ENCODE data around the gene ADCY7.

Gene ADCY7

DNA sequence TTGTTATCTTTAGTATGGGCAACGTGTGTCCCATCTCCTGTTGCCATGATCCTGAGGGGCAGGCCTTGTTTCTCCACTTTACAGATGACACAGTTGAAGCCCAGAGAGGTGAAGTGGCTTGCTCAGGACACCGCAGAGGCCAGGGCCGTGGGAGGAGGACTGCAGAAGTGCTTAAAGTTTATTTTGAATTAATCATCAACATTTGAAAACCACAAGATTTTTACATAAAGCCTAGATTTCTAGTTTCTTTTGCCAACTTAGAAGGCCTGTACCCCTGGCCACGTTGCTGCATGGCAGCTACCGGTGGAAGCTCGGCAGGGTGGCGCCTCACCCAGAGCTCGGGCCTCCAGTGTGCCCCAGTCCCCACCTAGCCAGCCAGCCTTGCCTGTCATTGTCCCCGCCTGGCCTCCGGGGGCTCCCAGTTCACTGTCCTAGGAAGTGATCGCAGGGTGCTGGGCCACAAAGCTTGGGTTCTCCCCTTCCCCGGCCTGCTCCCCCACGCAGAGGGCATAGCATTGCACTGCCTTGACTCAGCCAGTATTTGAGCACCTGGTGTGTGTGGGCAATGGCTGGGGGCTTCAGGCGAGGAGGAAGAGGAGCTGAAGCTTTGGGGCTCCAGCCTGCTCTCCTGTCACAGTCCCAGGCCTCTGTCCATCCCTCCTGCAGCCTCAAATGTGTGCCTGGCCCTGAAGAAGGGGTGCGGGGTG is 14.8 kb upstream of the ADCY7 start:
- DNase-seq: peak; percentile 73 to 79 (median 76)

- no peak for DNase-seq
Observed at GRCh38 chr16:50252082-50252611, 14.2 kb upstream of the ADCY7 start.

DNA sequence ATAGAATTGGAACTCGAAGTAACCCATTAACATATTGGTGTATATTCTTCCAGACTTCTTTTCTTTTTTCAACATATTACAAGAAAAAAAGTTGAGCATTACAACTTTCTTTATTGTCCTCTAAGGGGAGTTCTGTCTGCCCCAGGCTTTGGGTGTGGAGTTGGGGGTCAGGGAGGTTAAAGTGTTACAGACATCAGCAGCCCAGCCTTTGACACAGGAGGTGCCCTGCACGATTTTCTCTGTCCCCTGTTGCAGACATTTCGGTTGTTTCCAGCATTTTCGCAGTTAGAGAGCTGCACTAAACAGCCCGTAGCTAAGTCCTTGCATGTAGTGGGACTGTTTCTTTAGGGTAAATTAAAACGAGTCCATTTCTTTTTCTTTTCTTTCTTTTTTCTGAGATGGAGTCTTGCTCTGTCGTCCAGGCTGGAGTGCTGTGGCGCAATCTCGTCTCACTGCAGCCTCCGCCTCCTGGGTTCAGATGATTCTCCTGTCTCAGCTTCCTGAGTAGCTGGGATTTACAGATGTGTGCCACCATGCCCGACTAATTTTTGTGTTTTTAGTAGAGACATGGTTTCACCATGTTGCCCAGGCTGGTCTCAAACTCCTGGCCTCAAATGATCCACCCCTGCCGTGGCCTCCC is 13.4 kb upstream of the ADCY7 start:
- no peak for DNase-seq

DNA sequence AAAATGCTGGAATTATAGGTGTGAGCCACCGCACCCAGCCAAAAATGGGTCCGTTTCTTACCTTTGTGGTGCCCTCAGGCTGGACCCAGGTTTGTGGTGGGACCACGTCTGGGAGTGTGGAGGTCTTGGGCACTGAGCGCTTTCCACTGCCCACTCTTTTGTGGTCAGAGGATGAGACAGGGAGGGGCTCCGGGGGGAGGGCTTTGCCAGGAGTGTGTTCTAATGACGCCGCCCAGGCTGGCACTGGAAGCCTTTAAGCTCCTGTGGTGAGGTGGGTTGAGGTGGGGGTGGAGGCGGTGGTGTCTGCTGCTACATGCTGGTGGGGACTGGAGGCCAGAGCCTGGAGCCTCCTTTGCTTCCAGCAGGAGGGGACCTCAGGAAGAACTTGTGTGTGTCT is 12.8 kb upstream of the ADCY7 start:
- no peak for DNase-seq

DNA sequence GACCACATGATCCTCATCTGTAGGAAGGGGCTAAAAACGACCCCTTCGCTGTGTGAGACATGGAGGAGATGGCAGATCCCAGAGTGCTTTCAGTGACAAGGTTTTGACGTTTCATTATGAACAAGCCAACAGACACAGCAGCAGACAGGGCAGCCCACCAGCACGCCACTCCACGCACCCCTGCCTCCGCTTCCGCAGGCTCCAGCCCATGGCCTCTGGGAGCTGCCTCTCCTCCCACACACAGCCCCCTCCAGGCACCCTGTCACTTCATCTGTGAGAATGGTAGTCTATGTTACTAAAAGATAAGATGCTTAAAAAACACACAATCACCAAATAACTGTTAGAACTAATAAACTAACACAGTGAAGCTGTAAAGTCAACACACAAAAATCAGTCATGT is 12.3 kb upstream of the ADCY7 start:
- DNase-seq: no peak

DNA sequence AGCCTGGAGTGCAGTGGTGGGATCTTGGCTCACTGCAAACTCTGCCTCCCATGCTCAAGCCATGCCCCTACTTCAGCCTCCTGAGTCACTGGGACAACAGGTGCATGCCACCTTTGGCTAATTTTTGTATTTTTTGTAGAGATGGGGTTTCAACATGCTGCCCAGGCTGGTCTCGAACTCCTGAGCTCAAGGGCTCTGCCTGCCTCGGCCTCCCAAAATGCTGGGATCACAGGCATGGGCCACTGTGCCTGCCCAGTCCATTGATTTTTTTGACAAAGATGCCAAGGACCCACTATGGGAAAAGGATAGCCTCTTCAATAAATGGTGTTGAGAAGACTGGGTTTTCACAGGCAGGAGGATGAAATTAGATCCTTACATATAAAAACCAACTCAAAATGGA is 10.8 kb upstream of the ADCY7 start:
- DNase-seq: no peak

DNA sequence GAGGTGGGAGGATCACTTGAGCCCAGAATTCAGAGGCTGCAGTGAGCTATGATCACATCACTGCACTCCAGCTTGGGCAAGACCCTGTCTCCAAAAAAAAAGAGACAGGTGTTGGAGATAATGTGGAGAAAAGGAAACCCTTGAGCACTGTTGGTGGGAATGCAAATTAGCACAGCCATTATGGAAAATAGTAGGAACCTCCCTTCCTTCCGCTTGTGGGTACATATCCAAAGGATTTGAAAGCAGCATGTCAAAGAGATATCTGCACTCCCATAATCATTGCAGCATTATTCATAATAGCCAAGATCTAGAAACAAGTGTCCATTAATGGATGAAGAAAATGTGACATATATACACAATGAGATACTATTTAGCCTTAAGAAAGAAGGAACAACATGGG is 9.7 kb upstream of the ADCY7 start:
- DNase-seq: no peak

DNA sequence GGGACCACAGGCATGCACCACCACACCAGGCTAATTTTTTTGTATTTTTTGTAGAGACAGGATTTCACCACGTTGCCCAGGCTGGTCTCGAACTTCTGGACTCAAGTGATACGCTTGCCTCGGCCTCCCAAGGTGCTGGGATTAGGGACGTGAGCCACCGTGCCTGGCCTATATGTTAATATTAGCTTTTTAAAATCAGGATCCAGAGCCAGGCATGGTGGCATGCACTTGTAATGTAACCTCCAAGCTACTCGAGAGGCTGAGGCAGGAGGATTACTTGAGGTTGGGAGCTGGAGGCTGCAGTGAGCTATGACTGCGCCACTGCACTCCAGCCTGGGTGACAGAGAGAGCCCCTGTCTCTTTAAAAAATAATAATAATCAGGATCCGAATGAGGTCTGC is 8.5 kb upstream of the ADCY7 start:
- no peak for DNase-seq

- peak; percentile 44 to 59 (median 52) for DNase-seq
Observed at GRCh38 chr16:50259334-50260205, 6.8 kb upstream of the ADCY7 start.

DNA sequence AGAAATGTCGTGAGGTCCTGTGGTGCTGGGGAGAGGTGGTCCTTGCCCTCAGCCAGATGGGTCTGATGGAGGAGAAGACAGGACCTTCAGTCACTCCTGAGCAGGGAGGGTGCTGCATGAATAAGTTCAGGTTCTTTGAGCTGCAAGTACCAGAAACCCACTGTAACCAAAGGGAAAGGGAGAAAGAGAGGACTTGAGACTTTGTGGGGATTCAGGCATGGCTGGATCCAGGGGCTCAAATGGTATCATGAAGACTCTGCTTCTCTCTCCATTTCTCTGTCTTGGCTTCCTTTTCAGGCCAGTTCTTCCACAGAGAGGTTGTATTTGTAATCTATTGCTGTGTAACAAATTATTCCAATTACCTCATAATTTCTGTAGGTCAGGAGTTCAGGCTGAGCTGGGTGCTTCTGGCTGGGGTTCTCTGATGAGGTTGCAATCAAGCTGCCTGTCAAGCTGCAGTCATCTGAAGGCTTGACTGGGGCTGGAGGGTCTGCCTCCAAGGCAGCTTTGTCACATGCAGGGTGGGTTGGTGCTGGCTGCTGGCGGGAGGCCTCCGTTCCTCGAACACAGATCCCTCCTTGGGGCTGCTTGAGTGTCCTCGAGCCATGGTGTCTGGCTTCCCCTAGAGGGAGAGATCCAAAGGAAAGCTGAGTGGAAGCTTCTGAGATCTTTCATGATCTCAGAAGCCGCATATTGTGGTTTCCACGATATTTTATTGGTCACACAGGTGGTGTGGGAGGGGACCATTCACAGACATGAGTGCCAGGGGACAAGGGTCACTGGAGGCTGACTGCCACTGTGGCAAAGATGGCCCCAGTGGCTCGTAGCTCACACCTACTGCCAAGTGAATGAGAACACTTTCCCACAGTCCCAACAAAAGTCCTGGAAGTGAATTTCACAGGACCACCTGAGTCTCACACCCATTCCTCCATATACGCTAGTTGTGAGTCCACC is 5.9 kb upstream of the ADCY7 start:
- no peak for DNase-seq

- DNase-seq: no peak
Observed at GRCh38 chr16:50261160-50261706, 5.1 kb upstream of the ADCY7 start.

DNA sequence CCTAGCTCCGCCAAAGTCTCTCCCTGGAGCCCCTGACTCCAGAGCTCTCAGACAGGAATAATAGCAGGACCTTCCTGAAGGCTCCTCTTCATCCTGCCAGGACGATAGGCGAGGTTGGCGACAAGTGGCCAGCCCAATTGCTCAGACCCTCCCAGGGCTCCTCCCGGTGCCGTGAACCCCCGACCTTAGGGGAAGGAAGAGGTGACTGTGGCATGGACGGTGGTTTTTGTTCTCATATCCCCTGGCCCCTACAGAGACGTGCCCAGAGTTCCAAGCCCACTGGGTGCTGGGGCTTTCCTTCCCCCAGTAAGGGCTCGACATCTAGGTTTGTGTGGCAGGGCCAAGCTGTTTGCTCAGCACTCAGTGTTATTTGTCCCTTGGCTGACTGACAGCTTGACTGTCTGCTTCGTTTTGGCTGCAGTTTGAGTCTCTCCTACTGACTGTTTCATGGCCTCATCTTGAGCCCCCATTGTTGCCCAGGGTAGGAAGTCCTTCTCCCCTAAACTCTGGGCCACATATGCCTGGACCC is 4.6 kb upstream of the ADCY7 start:
- no peak for DNase-seq

- DNase-seq: no peak
Observed at GRCh38 chr16:50263060-50263909, 3.1 kb upstream of the ADCY7 start.

DNA sequence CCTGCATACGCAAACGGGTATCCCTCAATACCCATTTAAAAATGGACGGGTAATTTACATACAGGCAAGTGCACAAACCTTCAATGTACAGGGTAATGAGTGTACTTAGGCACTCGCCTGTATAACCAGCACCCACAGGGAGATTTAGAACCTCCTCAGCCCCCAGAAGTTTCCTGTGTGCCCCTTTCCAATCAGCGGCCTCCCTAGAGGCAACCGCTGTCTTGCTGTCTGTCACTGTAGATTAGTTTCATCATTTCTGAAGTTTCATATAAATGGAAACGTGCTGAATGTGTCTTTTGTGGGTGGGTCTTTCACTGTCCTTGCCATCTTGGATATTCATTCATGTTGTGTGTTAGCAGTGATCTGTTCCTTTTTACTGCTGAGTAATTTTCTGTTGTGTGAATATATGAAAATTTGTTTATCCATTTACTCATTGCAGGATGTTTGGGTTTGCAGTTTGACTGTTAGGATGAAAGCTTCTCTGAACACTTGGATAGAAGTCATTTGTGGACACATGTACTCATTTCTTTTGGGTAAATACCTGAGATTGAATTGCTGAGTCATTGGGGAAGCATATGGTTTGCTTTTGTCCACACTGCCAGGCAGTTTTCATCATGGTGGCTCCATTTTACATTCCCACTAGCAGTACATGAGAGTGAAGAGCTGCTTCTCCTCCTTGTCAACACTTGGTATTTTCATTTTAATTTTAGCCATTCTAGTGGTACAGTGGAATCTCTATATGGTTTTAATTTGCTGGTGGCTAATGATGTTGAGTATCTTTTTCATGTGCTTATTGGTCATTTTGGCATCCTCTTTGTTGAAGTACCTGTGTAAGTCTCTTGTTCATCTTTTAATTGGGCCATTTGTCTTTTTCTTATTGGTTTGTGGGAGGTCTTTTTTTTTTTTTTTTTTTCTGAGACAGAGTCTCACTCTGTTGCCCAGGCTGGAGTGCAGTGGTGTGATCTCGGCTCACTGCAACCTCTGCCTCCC is 2.1 kb upstream of the ADCY7 start:
- peak; percentile 27 to 69 (median 56) for DNase-seq

DNA sequence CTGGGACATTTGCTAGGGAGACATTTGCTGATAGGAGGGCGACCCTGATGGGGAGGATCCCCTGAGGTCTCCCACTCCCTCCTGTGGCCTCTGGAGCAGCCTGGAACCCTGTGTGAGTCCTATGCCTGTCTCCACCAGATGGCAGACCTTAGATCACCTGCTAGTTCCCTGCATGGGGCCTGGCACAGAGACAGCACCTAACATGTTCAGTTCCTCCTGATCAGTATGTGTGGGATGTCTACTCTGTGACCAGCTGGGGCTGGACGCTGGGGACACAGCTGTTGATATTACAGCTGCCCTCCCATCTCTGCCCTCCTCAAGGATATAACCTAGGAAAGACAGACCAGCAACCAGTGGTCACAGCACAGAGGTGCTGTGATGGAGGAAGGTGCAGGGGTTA is 1.1 kb upstream of the ADCY7 start:
- peak in 2 of 3 donors; percentile 25 to 28 for DNase-seq

DNA sequence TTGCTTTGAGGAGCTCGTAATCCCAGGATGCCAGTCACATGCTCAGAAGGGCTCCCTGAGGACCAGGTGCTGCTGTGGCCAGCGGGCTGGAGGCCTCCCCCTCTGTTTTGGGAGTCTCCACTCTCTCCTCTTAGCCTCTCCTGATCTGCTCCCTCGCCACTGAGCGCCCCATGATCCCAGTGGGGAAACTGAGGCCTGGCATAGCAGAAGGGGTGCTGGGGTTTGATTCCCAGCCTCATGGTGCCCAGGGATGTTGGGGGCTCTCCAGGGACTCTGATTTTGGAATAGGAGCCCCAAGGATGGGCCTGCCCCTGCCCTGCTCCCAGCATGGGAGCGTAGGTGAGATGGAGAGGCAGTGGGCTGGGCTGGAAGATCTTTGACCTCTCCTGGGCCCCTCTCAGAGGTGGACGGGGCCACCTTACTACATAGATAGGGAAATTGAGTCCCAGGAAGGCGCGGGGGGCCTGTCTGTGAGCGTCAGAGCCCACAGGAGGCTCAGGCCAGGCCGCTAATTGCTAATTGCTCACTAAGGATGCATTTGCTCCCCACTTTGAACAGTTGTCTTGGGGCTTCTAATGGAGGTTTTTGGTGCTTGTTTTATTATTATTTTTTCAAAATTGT is 525 bp upstream of the ADCY7 start:
- DNase-seq: no peak

DNA sequence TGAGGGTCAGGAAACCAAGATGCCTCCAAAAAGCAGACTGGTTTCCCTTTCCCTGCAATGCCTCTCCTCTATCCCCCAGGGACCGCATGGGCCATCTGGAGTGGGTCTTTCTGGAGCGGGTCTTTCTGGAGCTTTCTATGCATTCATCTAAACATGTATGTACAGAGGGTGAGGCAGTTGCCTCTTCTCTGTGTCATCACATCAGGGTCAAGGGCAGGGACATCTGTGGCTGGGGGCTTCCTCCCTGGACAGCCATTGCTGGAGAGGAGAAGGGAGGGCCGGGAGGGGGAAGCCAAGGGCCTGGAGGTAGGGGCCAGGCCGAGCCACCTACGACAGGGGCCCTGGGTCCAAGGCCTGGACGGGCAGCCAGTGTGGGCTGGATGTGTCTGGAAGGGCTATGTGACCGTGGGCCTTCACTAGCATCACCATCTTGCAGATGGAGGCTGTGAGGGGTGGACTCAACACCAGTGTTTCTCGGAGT is 840 bp downstream of the ADCY7 start:
- no peak for DNase-seq

GRCh38 chr16:50267651-50268050 is 1.3 kb downstream of the ADCY7 start:
- peak; percentile 54 to 63 (median 60) for DNase-seq

- no peak for DNase-seq
Observed at GRCh38 chr16:50268352-50268751, 2.0 kb downstream of the ADCY7 start.

Data from suppressor macrophage treated with lipopolysaccharide for 1 hour (primary cell).